IPS DF 6.9 (cell line): ENCODE results near the gene UBR4.

Experiments used
- DNase-seq: peaks from one replicate; pipeline ENCODE4 v3.0.0-alpha.2; 2013; ENCODE audit warnings: low read depth, low spot score
- H3K27ac ChIP-seq: one replicate; pipeline ENCODE4 v1.5.1; 2013; ENCODE audit warnings: low read length, control low read depth
- H3K27me3 ChIP-seq: 2 replicates; pipeline ENCODE4 v1.6.1; 2013; ENCODE audit warnings: mild to moderate bottlenecking, low read length; ENCODE audit not compliant: control insufficient read depth, insufficient read depth
- H3K36me3 ChIP-seq: 2 replicates; pipeline ENCODE4 v1.6.1; 2013; ENCODE audit warnings: low read length; ENCODE audit not compliant: control insufficient read depth, insufficient read depth
- H3K4me1 ChIP-seq: 2 replicates; pipeline ENCODE4 v1.6.1; 2013; ENCODE audit warnings: low read length; ENCODE audit not compliant: control insufficient read depth, insufficient read depth
- H3K4me3 ChIP-seq: 2 replicates; pipeline ENCODE4 v1.5.1; 2013; ENCODE audit warnings: mild to moderate bottlenecking, low read length
- H3K9me3 ChIP-seq: 2 replicates; pipeline ENCODE4 v1.6.1; 2013; ENCODE audit warnings: low read length, inconsistent platforms; ENCODE audit not compliant: control insufficient read depth, insufficient read depth
- WGBS: extraction: QIAGEN DNeasy Blood & Tissue Kit; methylation state at CpG from one replicate; pipeline ENCODE4 v1.1.7; 2013; ENCODE audit warnings: mixed read lengths, missing lambda C conversion rate; ENCODE audit not compliant: insufficient read length, insufficient coverage; 5-methylcytosine and 5-hydroxymethylcytosine counted together

UBR4 gene

GRCh38 chr1:19140465-19140864 is 69.6 kb downstream of the UBR4 start:
- H3K27ac ChIP-seq: no peak overlapping the region
- H3K4me1 ChIP-seq: no peaks in the 10 kb centered on the region
- H3K27me3 ChIP-seq: no peaks in the 10 kb centered on the region
- H3K36me3 ChIP-seq: peaks cover 42% of the 10 kb centered on the region
- no peak overlapping the region for H3K4me3 ChIP-seq
- H3K9me3 ChIP-seq: no peaks in the 10 kb centered on the region
- no peak for DNase-seq
- no CpG with 5 or more reads among the region's 12 CpGs for WGBS

GRCh38 chr1:19139711-19140110 is 70.4 kb downstream of the UBR4 start:
- H3K4me3 ChIP-seq: no peak overlapping the region
- no peaks in the 10 kb centered on the region for H3K27me3 ChIP-seq
- H3K4me1 ChIP-seq: no peaks in the 10 kb centered on the region
- WGBS: no CpG with 5 or more reads among the region's 3 CpGs
- no peak for DNase-seq
- H3K9me3 ChIP-seq: no peaks in the 10 kb centered on the region
- H3K27ac ChIP-seq: no peak overlapping the region
- peaks cover 38% of the 10 kb centered on the region for H3K36me3 ChIP-seq

- DNase-seq: no peak
- H3K9me3 ChIP-seq: no peaks in the 10 kb centered on the region
- H3K27me3 ChIP-seq: no peaks in the 10 kb centered on the region
- H3K4me3 ChIP-seq: no peak overlapping the region
- no peak overlapping the region for H3K27ac ChIP-seq
- no peaks in the 10 kb centered on the region for H3K4me1 ChIP-seq
- peaks cover 33% of the 10 kb centered on the region for H3K36me3 ChIP-seq
- no CpG with 5 or more reads among the region's 13 CpGs for WGBS
Measured at GRCh38 chr1:19138958-19139581, 71.0 kb downstream of the UBR4 start.

- H3K36me3 ChIP-seq: peaks cover 30% of the 10 kb centered on the region
- no peak for DNase-seq
- no peak overlapping the region for H3K27ac ChIP-seq
- H3K27me3 ChIP-seq: no peaks in the 10 kb centered on the region
- no peaks in the 10 kb centered on the region for H3K9me3 ChIP-seq
- no peak overlapping the region for H3K4me3 ChIP-seq
- H3K4me1 ChIP-seq: no peaks in the 10 kb centered on the region
- WGBS: no CpG with 5 or more reads among the region's 1 CpG
Measured at GRCh38 chr1:19138331-19138730, 71.7 kb downstream of the UBR4 start.

- Histone ChIP-seq H3K27ac (no peak overlapping the region), H3K9me3 (no peaks in the 10 kb centered on the region), H3K4me3 (no peak overlapping the region), H3K4me1 (no peaks in the 10 kb centered on the region), H3K36me3 (peaks cover 30% of the 10 kb centered on the region), H3K27me3 (no peaks in the 10 kb centered on the region)
- DNase-seq: no peak
- no CpG with 5 or more reads among the region's 4 CpGs for WGBS
Measured at GRCh38 chr1:19137158-19137557, 72.9 kb downstream of the UBR4 start.

GRCh38 chr1:19133360-19133759 is 76.7 kb downstream of the UBR4 start:
- Histone ChIP-seq H3K9me3 (no peaks in the 10 kb centered on the region), H3K4me1 (no peaks in the 10 kb centered on the region), H3K4me3 (no peak overlapping the region), H3K36me3 (peaks cover 16% of the 10 kb centered on the region; the same call in 1 of the 2 replicates), H3K27ac (no peak overlapping the region), H3K27me3 (no peaks in the 10 kb centered on the region)
- DNase-seq: no peak
- WGBS: 100% methylated on average over 1 of the region's 2 CpGs

- Histone ChIP-seq H3K36me3 (peaks cover 31% of the 10 kb centered on the region), H3K4me1 (no peaks in the 10 kb centered on the region)
- no CpG with 5 or more reads among the region's 6 CpGs for WGBS
Measured at GRCh38 chr1:19130468-19130867, 79.6 kb downstream of the UBR4 start.

GRCh38 chr1:19128968-19129514 is 81.0 kb downstream of the UBR4 start:
- Histone ChIP-seq H3K27me3 (no peaks in the 10 kb centered on the region), H3K36me3 (peaks cover 40% of the 10 kb centered on the region), H3K4me1 (no peaks in the 10 kb centered on the region), H3K27ac (no peak overlapping the region), H3K9me3 (no peaks in the 10 kb centered on the region), H3K4me3 (no peak overlapping the region)
- WGBS: no CpG with 5 or more reads among the region's 6 CpGs
- no peak for DNase-seq

More at GRCh38 chr1:19130468-19130867, 79.6 kb downstream of the UBR4 start:
- no peaks in the 10 kb centered on the region for H3K27me3 ChIP-seq
- DNase-seq: no peak
- H3K4me3 ChIP-seq: no peak overlapping the region
- H3K9me3 ChIP-seq: no peaks in the 10 kb centered on the region
- no peak overlapping the region for H3K27ac ChIP-seq

GRCh38 chr1:19124273-19124672 is 85.8 kb downstream of the UBR4 start:
- no peak overlapping the region for H3K4me3 ChIP-seq
- no peak overlapping the region for H3K27ac ChIP-seq
- peaks cover 69% of the 10 kb centered on the region for H3K36me3 ChIP-seq

GRCh38 chr1:19123837-19124236 is 86.2 kb downstream of the UBR4 start:
- Histone ChIP-seq H3K4me1 (no peaks in the 10 kb centered on the region), H3K9me3 (no peaks in the 10 kb centered on the region), H3K27ac (no peak overlapping the region), H3K4me3 (no peak overlapping the region), H3K36me3 (peaks cover 68% of the 10 kb centered on the region), H3K27me3 (no peaks in the 10 kb centered on the region)
- no peak for DNase-seq
- no CpG with 5 or more reads among the region's 1 CpG for WGBS

More at GRCh38 chr1:19124273-19124672, 85.8 kb downstream of the UBR4 start:
- H3K9me3 ChIP-seq: no peaks in the 10 kb centered on the region
- no peak for DNase-seq
- no peaks in the 10 kb centered on the region for H3K4me1 ChIP-seq
- no CpG with 5 or more reads among the region's 5 CpGs for WGBS
- no peaks in the 10 kb centered on the region for H3K27me3 ChIP-seq

GRCh38 chr1:19122668-19123067 is 87.4 kb downstream of the UBR4 start:
- no peak for DNase-seq
- Histone ChIP-seq H3K36me3 (peaks cover 63% of the 10 kb centered on the region), H3K4me1 (no peaks in the 10 kb centered on the region), H3K27me3 (no peaks in the 10 kb centered on the region), H3K9me3 (no peaks in the 10 kb centered on the region), H3K27ac (no peak overlapping the region), H3K4me3 (no peak overlapping the region)
- WGBS: no CpG with 5 or more reads among the region's 10 CpGs
